PC-9 (cell line): Measurements from ENCODE around the gene RFFL.

ENCODE experiments used
- EZH2 ChIP-seq: fragments of 200-600 bp; sonication (generic); IDR thresholded peaks from 2 replicates; pipeline ENCODE4 v1.8.0; 2017; ENCODE audit warnings: antibody characterized with exemption, low read depth
- TF ChIP-seq, protein P1 (sequence below): fragments of 200-600 bp; sonication (generic); conservative IDR thresholded peaks from 2 replicates; pipeline ENCODE4 v1.6.1; 2017; ENCODE audit warnings: mixed run types, antibody characterized with exemption, mild to moderate bottlenecking, moderate library complexity

DNA sequence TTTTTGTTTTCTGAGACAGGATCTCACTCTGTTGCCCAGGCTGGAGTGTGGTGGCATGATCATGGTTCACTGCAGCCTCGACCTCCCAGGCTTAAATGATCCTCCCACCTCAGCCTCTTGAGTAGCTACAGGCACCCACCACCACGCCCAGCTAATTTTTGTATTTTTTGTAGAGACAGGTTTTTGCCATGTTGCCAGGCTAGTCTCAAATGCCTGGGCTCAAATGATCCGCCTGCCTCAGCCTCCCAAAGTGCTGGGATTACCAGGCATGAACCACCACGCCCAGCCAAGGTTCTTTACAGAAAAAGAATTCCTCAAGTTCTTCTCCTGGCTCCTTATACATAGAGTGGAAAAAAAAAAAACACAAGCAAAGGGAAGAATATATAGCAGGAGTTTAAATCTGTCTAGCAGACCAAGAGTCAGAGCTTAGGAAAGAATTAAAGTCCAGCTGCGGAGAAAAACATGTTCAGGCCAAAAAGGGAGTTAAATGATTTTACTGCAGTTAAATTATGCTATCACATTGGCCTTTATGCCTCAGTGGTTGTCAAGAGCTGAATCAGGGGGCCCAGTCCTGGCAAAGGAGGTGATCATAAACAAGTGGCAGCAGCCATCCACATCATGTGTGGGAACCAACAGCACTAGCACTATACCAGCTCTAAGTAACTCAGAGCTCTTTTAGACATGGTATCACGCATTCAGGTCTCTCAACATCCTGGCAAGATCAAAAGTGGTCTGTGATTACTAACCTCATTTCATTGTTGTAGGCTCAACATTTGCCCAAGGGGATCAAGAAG, 43.9 kb downstream of the RFFL start:
- no peak for TF ChIP-seq EZH2
- TF ChIP-seq, protein P1, sequence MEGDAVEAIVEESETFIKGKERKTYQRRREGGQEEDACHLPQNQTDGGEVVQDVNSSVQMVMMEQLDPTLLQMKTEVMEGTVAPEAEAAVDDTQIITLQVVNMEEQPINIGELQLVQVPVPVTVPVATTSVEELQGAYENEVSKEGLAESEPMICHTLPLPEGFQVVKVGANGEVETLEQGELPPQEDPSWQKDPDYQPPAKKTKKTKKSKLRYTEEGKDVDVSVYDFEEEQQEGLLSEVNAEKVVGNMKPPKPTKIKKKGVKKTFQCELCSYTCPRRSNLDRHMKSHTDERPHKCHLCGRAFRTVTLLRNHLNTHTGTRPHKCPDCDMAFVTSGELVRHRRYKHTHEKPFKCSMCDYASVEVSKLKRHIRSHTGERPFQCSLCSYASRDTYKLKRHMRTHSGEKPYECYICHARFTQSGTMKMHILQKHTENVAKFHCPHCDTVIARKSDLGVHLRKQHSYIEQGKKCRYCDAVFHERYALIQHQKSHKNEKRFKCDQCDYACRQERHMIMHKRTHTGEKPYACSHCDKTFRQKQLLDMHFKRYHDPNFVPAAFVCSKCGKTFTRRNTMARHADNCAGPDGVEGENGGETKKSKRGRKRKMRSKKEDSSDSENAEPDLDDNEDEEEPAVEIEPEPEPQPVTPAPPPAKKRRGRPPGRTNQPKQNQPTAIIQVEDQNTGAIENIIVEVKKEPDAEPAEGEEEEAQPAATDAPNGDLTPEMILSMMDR, result no peak
